CD4-positive, alpha-beta memory T cell (primary cell): ENCODE measurements around the gene TMEM131. TPM values are rescaled to one million over a fixed set of nuclear protein-coding genes. Genes with fewer than 3 reads are reported as not detected.

ENCODE experiments used
- CTCF ChIA-PET: fragments of 350-600 bp; sonication (Branson Sonifier 250); formaldehyde crosslinking; loops from one replicate; lab custom pipeline; 2021; ENCODE audit warnings: inconsistent platforms; ENCODE audit not compliant: partially characterized antibody; lab: Charles Lee
- POLR2A ChIA-PET: fragments of 350-600 bp; sonication (Branson Sonifier 250); formaldehyde crosslinking; loops from one replicate; lab custom pipeline; 2021; ENCODE audit not compliant: partially characterized antibody; lab: Charles Lee
- DNase-seq, 5 donors: peaks; one replicate each; pipeline versions ENCODE4 v3.0.0 to v3.0.0-alpha.2; 2020 to 2022; ENCODE audit warnings: mixed read lengths in 1 of 5
- H3K27ac ChIP-seq: one replicate; pipeline ENCODE4 v1.7.0; 2013; ENCODE audit warnings: low read depth, low read length
- H3K27me3 ChIP-seq: 2 replicates; pipeline ENCODE4 v1.7.0; 2013; ENCODE audit warnings: mild to moderate bottlenecking, low read length, moderate library complexity; ENCODE audit not compliant: insufficient read depth
- H3K36me3 ChIP-seq: 2 replicates; pipeline ENCODE4 v1.7.0; 2013; ENCODE audit warnings: mild to moderate bottlenecking, low read length, moderate library complexity; ENCODE audit not compliant: insufficient read depth
- H3K4me1 ChIP-seq: 2 replicates; pipeline ENCODE4 v1.7.0; 2013; ENCODE audit warnings: mild to moderate bottlenecking, low read length, moderate library complexity; ENCODE audit not compliant: insufficient read depth
- H3K4me3 ChIP-seq, 2 donors: one replicate each; pipeline ENCODE4 v1.7.0; 2013; ENCODE audit warnings: low read length in 2 of 2, mild to moderate bottlenecking in 1 of 2
- H3K9me3 ChIP-seq, 2 donors: one replicate each; pipeline ENCODE4 v1.7.0; 2013; ENCODE audit warnings: low read length in 2 of 2, control low read depth in 1 of 2; ENCODE audit not compliant: control insufficient read depth in 1 of 2
- H3K27ac Mint-ChIP-seq, 7 donors: one replicate each; pipeline ENCODE4 v1.8.0; 2020 to 2021; ENCODE audit warnings: mixed read lengths in 7 of 7, mild to moderate bottlenecking in 6 of 7, inconsistent platforms in 3 of 7, moderate library complexity in 3 of 7
- H3K27me3 Mint-ChIP-seq, 2 donors: one replicate each; pipeline ENCODE4 v1.8.0; 2020 to 2021; ENCODE audit warnings: mixed read lengths in 2 of 2
- H3K36me3 Mint-ChIP-seq, 2 donors: one replicate each; pipeline ENCODE4 v1.8.0; 2020 to 2021; ENCODE audit warnings: mixed read lengths in 2 of 2, inconsistent platforms in 1 of 2, mild to moderate bottlenecking in 1 of 2
- H3K4me1 Mint-ChIP-seq, 4 donors: one replicate each; pipeline ENCODE4 v1.8.0; 2020 to 2021; ENCODE audit warnings: mixed read lengths in 4 of 4, mild to moderate bottlenecking in 1 of 4
- H3K4me3 Mint-ChIP-seq, 8 donors: one replicate each; pipeline ENCODE4 v1.8.0; 2020 to 2021; ENCODE audit warnings: mixed read lengths in 8 of 8, mild to moderate bottlenecking in 7 of 8, moderate library complexity in 6 of 8, inconsistent platforms in 3 of 8
- H3K9me3 Mint-ChIP-seq, 8 donors: one replicate each; pipeline ENCODE4 v1.8.0; 2020 to 2021; ENCODE audit warnings: mixed read lengths in 8 of 8, mild to moderate bottlenecking in 5 of 8, inconsistent platforms in 3 of 8, moderate library complexity in 1 of 8
- intact Hi-C: fragments of 100-400 bp; cut with micrococcal nuclease; formaldehyde crosslinking; loops from one replicate; pipeline ENCODE4 v1.15.1; 2023
- polyA plus RNA-seq, 2 donors: library from polyadenylated mRNA; unstranded; fragments of 300-500 nt; fragmentation: Illumina TruSeq; gene quantifications; one replicate each; pipeline ENCODE4 v1.2.3, GENCODE V29; 2021
- total RNA-seq, 2 experiments: library from RNA; stranded (reverse); gene quantifications; one replicate each; pipeline ENCODE4 v1.2.3, GENCODE V29; 2021

TMEM131 gene
- total and polyA plus RNA-seq, 4 experiments from 2014 or later: 6.3 to 47.6 (median 31.4) TPM

DNA sequence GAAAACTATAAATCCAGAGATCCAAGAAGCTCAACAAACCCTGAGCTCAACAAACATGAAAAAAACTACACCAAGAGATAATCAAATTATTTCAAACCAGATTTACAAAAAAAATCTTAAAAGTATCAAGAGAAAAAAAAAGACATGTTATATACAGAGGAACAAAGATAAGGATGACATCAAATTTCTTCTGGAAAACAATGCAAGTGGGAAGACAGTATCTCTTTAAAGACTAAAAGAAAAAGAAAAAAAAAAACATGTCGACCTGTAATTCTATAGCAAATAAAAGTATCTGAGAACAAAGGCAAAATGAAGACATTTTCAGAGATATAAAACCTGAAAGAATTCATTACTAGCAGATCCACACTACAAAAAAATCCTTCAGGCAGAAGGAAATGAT, 21.3 kb downstream of the TMEM131 start:
- intact Hi-C loops: no loop called here
- Histone ChIP-seq H3K9me3 (no peaks in the 10 kb centered on the region), H3K4me1 (peaks cover 17% of the 10 kb centered on the region), H3K4me3 (no peak overlapping the region), H3K27me3 (no peaks in the 10 kb centered on the region), H3K27ac (no peak overlapping the region), H3K36me3 (no peaks in the 10 kb centered on the region)
- Mint-ChIP-seq H3K4me1 (peaks cover 35 to 70% (median 42%) of the 10 kb centered on the region in 4 donors), H3K27me3 (no peaks in the 10 kb centered on the region), H3K9me3 (peaks cover 0 to 40% (median 31%) of the 10 kb centered on the region in 8 donors), H3K27ac (no peak overlapping the region), H3K36me3 (peaks cover 37 to 47% of the 10 kb centered on the region in 2 donors), H3K4me3 (no peak overlapping the region)
- no peak for DNase-seq
- ChIA-PET POLR2A (no interaction called here), CTCF (no interaction called here)

DNA sequence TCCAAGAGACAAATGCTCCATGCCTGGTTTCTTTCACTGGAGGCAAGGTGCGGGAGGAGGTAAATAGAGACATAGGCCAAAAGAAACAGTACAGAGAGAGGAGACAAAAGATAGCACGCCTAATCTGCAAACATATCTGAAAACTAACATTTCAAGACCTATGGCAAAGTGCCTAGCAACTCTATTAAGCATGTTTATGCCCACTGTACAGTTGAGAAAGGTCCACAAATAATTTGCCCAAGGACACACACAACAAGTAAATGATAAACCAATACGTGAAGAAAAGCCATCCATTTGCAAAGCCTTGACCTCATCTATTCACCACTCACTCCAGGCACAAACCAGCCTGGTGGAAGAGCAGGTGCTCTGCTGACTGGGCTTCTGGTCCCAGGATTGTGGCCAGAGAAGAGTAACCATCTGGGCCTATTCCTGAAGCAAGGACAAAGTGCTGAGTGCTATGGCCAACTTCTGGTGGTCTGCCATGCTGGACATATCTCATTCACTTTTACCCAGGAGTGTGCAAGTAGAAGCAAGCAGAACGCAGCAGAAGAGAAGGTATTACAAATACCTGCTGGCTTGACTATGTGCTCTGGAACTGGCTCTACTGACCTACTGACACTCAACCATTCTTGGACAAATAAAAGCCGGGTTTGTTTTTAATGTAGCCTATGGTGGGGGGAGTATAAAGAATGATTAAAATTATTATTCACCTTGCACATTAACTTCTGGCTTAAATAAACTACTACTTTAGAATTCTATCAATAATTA, 25.3 kb downstream of the TMEM131 start:
- Histone ChIP-seq H3K9me3 (no peaks in the 10 kb centered on the region), H3K4me1 (peaks cover 48% of the 10 kb centered on the region), H3K36me3 (no peaks in the 10 kb centered on the region), H3K27ac (no peak overlapping the region), H3K4me3 (no peak overlapping the region), H3K27me3 (no peaks in the 10 kb centered on the region)
- ChIA-PET POLR2A (no interaction called here), CTCF (no interaction called here)
- Mint-ChIP-seq H3K4me3 (peak overlapping the region in 2 of 8 donors; percentile 41 to 43), H3K27ac (peak overlapping the region in 2 of 7 donors; percentile 21 to 67), H3K9me3 (peaks cover 0 to 26% (median 18%) of the 10 kb centered on the region in 8 donors), H3K36me3 (peaks cover 16 to 27% of the 10 kb centered on the region in 2 donors), H3K4me1 (peaks cover 46 to 81% (median 57%) of the 10 kb centered on the region in 4 donors), H3K27me3 (no peaks in the 10 kb centered on the region)
- intact Hi-C loops: no loop called here
- DNase-seq: no peak

DNA sequence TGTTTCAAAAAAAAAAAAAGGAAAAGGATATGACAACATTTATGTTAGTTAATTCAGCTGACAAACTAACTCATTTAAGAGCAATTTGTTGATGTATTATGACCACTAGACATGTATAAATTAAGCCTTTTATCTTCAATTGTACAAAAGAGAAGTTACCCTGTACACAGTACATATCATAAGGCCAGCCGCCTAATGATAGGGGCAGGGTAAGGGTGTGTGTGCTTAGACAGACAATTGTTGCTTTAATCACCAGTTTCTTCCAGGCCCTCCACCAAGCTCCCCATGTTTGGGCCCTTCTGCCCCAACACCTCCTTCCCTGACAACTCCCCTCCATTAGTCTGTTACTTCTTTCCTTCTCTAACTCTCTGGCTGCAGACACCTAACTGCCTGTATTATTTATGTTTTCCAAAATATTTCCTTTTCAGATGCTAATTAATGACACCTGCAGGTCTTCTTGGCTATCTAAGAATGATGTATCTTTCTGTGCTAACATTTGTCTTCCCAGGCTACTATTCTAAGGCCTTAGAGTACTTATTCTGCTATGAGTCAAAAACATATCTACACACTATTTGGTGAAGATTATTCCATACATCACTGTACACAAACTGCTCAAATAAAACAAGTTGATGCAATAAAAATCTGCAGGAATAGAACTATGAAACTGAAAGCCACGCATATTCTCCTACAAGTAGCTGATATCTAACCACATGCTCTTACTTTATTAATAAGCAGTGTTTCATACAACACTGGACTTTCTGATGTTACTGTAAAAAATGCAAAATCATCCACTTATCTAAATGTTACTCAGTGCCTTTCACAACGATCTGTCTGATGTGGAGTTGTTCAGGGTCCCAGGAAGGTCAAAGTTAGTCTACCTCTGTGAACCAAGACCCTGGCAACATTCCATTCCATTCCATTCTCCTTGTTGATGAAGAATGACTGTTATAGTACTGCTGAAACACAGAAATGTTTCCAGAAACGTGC, 26.4 kb downstream of the TMEM131 start:
- no peak for DNase-seq
- peaks cover 48% of the 10 kb centered on the region for H3K4me1 ChIP-seq
- Mint-ChIP-seq H3K27ac (peak overlapping the region in 2 of 7 donors; percentile 9 to 31), H3K27me3 (no peaks in the 10 kb centered on the region), H3K4me1 (peaks cover 47 to 87% (median 67%) of the 10 kb centered on the region in 4 donors), H3K36me3 (peaks cover 12 to 20% of the 10 kb centered on the region in 2 donors), H3K4me3 (peak overlapping the region in 2 of 8 donors; percentile 31 to 43), H3K9me3 (peaks cover 0 to 15% (median 8%) of the 10 kb centered on the region in 8 donors)
- H3K27me3 ChIP-seq: no peaks in the 10 kb centered on the region
- intact Hi-C loops: no loop called here
- H3K27ac ChIP-seq: no peak overlapping the region
- ChIA-PET POLR2A (no interaction called here), CTCF (no interaction called here)
- H3K9me3 ChIP-seq: no peaks in the 10 kb centered on the region
- no peak overlapping the region for H3K4me3 ChIP-seq
- H3K36me3 ChIP-seq: no peaks in the 10 kb centered on the region

DNA sequence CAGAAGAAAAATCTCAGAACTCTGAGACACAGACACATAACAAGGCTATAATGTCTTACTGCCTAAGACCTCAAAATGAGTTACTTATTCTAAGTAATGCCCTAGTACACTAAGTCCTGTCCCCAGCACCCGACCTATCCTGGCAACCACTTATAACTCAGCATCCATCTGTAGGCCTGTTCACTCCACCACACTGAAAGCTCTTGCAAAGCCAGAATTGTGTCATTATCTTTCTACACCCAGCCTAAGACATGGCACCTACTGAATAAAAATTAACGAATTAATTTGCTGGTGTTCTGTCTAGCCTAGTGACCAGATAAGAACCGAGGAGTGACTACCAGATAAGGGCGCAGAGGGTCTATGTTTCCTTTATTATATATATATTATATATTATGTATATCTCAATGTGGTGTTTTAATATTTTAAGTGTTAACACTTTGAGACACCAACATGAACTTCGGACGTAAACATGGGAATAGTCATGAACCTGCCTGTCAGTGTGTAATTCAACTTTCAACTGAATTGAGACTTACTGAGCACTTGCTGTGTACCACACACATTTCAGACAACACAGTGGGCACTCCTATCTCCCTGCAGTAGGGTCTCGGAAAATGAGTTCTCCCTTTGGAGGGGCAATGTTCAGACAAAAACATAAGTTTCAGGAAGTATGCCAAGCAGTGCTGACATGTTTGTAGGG, 27.7 kb downstream of the TMEM131 start:
- Histone ChIP-seq H3K27ac (no peak overlapping the region), H3K27me3 (no peaks in the 10 kb centered on the region), H3K4me3 (no peak overlapping the region), H3K4me1 (peaks cover 51% of the 10 kb centered on the region), H3K9me3 (no peaks in the 10 kb centered on the region), H3K36me3 (no peaks in the 10 kb centered on the region)
- peaks cover 43 to 83% (median 68%) of the 10 kb centered on the region in 4 donors for H3K4me1 Mint-ChIP-seq
- peak overlapping the region in 3 of 8 donors; percentile 4 to 35 (median 23) for H3K4me3 Mint-ChIP-seq
- no peaks in the 10 kb centered on the region for H3K27me3 Mint-ChIP-seq
- ChIA-PET CTCF (no interaction called here), POLR2A (no interaction called here)
- no peak for DNase-seq
- H3K36me3 Mint-ChIP-seq: peaks cover 3 to 8% of the 10 kb centered on the region in 2 donors
- peak overlapping the region in 3 of 7 donors; percentile 3 to 31 (median 6) for H3K27ac Mint-ChIP-seq
- intact Hi-C loops: no loop called here
- H3K9me3 Mint-ChIP-seq: peaks cover 0 to 2% (median 0%) of the 10 kb centered on the region in 8 donors

DNA sequence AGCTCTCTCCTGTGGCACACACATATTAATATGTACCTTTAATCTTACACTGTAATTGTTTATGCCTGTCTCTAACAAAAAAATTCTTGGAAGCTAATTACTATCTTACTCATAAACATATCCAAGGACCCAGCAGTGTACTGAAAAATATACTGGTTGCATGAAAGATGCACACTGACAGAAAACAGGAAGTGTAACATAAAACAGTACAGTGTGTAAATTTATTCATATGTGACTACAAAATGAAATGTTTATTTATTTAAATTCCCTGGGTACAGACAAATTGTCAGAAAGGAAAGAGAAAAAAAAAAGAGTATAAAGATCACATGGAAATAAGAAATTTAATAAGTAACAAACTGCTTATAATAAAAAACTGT, 28.5 kb downstream of the TMEM131 start:
- Mint-ChIP-seq H3K27me3 (no peaks in the 10 kb centered on the region), H3K27ac (peak overlapping the region in 3 of 7 donors; percentile 19 to 38 (median 37)), H3K4me1 (peaks cover 49 to 89% (median 74%) of the 10 kb centered on the region in 4 donors), H3K36me3 (peaks cover 3 to 5% of the 10 kb centered on the region in 2 donors), H3K9me3 (no peaks in the 10 kb centered on the region), H3K4me3 (peak overlapping the region in 1 of 8 donors; percentile 23)
- intact Hi-C loops: no loop called here
- no peaks in the 10 kb centered on the region for H3K27me3 ChIP-seq
- CTCF ChIA-PET: interaction anchor here (0.7 kb wide), 1 partner anchor 22 kb away, joined by 3 read pairs; no protein-coding TSS in a partner anchor
- no peaks in the 10 kb centered on the region for H3K36me3 ChIP-seq
- H3K4me1 ChIP-seq: peaks cover 57% of the 10 kb centered on the region
- H3K9me3 ChIP-seq: no peaks in the 10 kb centered on the region
- H3K27ac ChIP-seq: no peak overlapping the region
- POLR2A ChIA-PET: no interaction called here
- no peak overlapping the region for H3K4me3 ChIP-seq
- no peak for DNase-seq

DNA sequence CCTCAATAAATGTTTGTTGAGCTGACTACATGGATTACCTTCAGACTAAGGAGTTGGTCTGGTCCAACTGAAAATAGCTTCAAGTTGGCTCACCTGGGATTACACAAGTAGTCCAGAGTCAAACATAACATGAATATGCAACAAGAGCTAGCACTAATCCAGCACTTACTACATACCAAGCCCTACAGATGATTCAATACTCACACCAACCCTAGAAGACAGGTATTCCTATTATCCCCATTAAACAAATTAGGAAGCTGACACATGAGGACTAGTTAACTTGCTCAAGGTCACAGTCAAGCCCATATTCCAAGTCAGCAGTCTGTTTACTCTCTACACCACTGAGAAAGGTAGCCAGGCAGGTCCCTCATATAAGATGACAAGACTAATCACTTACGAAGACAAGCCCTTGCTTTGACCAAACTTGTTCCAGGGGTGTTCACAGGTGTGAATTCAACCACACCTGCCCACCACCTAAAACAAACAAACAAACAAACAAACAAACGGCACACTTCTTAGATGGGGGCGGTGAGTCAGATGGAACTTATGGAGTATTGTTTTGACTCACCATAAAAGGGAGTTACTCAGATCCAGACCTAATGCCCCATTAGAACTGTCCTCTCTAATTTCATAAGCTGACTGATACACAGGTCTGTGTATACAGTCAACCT, 29.1 kb downstream of the TMEM131 start:
- DNase-seq: no peak
- ChIA-PET CTCF (interaction anchor here (0.7 to 1.1 kb wide), 2 partner anchors 22 to 36 kb away, joined by 3 read pairs; no protein-coding TSS in a partner anchor), POLR2A (no interaction called here)
- peak overlapping the region in 1 of 8 donors; percentile 23 for H3K4me3 Mint-ChIP-seq
- Histone ChIP-seq H3K27ac (no peak overlapping the region), H3K27me3 (no peaks in the 10 kb centered on the region), H3K36me3 (no peaks in the 10 kb centered on the region), H3K4me3 (no peak overlapping the region), H3K9me3 (no peaks in the 10 kb centered on the region), H3K4me1 (peaks cover 57% of the 10 kb centered on the region)
- peaks cover 47 to 89% (median 71%) of the 10 kb centered on the region in 4 donors for H3K4me1 Mint-ChIP-seq
- intact Hi-C loops: no loop called here
- no peaks in the 10 kb centered on the region for H3K9me3 Mint-ChIP-seq
- peaks cover 3 to 5% of the 10 kb centered on the region in 2 donors for H3K36me3 Mint-ChIP-seq
- no peaks in the 10 kb centered on the region for H3K27me3 Mint-ChIP-seq
- peak overlapping the region in 3 of 7 donors; percentile 2 to 19 (median 17) for H3K27ac Mint-ChIP-seq
